A549 (cell line): ENCODE data around the gene ZBTB16.

Experiments used
- CTCF ChIP-seq: fragments of >200 bp; sonication (Bioruptor Twin); formaldehyde crosslinking; IDR thresholded peaks from 3 replicates; pipeline ENCODE4 v1.5.1; 2016
- ESRRA ChIP-seq: fragments of 150-350 bp; IDR thresholded peaks from 2 replicates; pipeline ENCODE4 v1.6.1; 2014; ENCODE audit warnings: mild to moderate bottlenecking, low read length, borderline replicate concordance
- HEYL ChIP-seq: fragments of 250-450 bp; sonication (Bioruptor Pico); IDR thresholded peaks from 2 replicates; pipeline ENCODE4 v1.8.0; 2021; ENCODE audit warnings: mild to moderate bottlenecking, moderate library complexity

GRCh38 chr11:114159802-114160632 is 100.5 kb downstream of the ZBTB16 start:
- TF ChIP-seq ESRRA = no peak
- no peak for TF ChIP-seq HEYL (CRISPR knock-in tag)
- no peak for TF ChIP-seq CTCF
